HEK293 (cell line): Measurements from ENCODE around the gene PMAIP1.

ENCODE experiments used
- FEZF1 ChIP-seq: fragments of 450-650 bp; formaldehyde crosslinking; IDR thresholded peaks from 2 replicates; pipeline ENCODE4 v1.5.1; 2016; ENCODE audit warnings: missing biosample characterization, missing genetic modification characterization
- IKZF3 ChIP-seq: fragments of 450-650 bp; IDR thresholded peaks from 2 replicates; pipeline ENCODE4 v1.5.0; 2018; ENCODE audit warnings: missing biosample characterization, mild to moderate bottlenecking, missing genetic modification characterization, moderate library complexity
- KLF16 ChIP-seq: fragments of 450-650 bp; formaldehyde crosslinking; IDR thresholded peaks from 2 replicates; pipeline ENCODE4 v1.5.1; 2017; ENCODE audit warnings: missing biosample characterization, missing genetic modification characterization
- OSR2 ChIP-seq: fragments of 450-650 bp; formaldehyde crosslinking; IDR thresholded peaks from 2 replicates; pipeline ENCODE4 v1.5.1; 2016; ENCODE audit warnings: missing biosample characterization, missing genetic modification characterization
- OVOL3 ChIP-seq: fragments of 450-650 bp; formaldehyde crosslinking; IDR thresholded peaks from 2 replicates; pipeline ENCODE4 v1.5.1; 2016; ENCODE audit warnings: missing biosample characterization, missing genetic modification characterization
- ZBTB17 ChIP-seq: fragments of 450-650 bp; formaldehyde crosslinking; IDR thresholded peaks from 2 replicates; pipeline ENCODE4 v1.5.1; 2016; ENCODE audit warnings: missing biosample characterization, missing genetic modification characterization
- ZBTB44 ChIP-seq: fragments of 450-650 bp; IDR thresholded peaks from 2 replicates; pipeline ENCODE4 v1.5.1; 2018; ENCODE audit warnings: missing biosample characterization, mild to moderate bottlenecking, missing genetic modification characterization
- ZBTB8A ChIP-seq: fragments of 450-650 bp; formaldehyde crosslinking; IDR thresholded peaks from 2 replicates; pipeline ENCODE4 v1.5.1; 2016; ENCODE audit warnings: missing biosample characterization, missing genetic modification characterization
- ZIC2 ChIP-seq: fragments of 450-650 bp; formaldehyde crosslinking; IDR thresholded peaks from 2 replicates; pipeline ENCODE4 v1.5.1; 2016; ENCODE audit warnings: missing biosample characterization, missing genetic modification characterization
- ZNF138 ChIP-seq: fragments of 450-650 bp; formaldehyde crosslinking; IDR thresholded peaks from 2 replicates; pipeline ENCODE4 v1.5.1; 2016; ENCODE audit warnings: missing biosample characterization, missing genetic modification characterization, borderline replicate concordance
- ZNF155 ChIP-seq: fragments of 450-650 bp; formaldehyde crosslinking; IDR thresholded peaks from 2 replicates; pipeline ENCODE4 v1.5.1; 2016; ENCODE audit warnings: missing biosample characterization, missing genetic modification characterization
- ZNF157 ChIP-seq: fragments of 450-650 bp; formaldehyde crosslinking; IDR thresholded peaks from 2 replicates; pipeline ENCODE4 v1.5.1; 2016; ENCODE audit warnings: missing biosample characterization, missing genetic modification characterization
- ZNF16 ChIP-seq: fragments of 450-650 bp; formaldehyde crosslinking; IDR thresholded peaks from 2 replicates; pipeline ENCODE4 v1.5.1; 2016; ENCODE audit warnings: low read depth, missing biosample characterization, missing genetic modification characterization
- ZNF18 ChIP-seq: fragments of 450-650 bp; formaldehyde crosslinking; IDR thresholded peaks from 2 replicates; pipeline ENCODE4 v1.5.1; 2016; ENCODE audit warnings: missing biosample characterization, missing genetic modification characterization
- ZNF341 ChIP-seq: fragments of 450-650 bp; formaldehyde crosslinking; IDR thresholded peaks from 2 replicates; pipeline ENCODE4; 2016; ENCODE audit warnings: low read depth, missing biosample characterization, missing genetic modification characterization
- ZNF391 ChIP-seq: fragments of 450-650 bp; formaldehyde crosslinking; IDR thresholded peaks from 2 replicates; pipeline ENCODE4 v1.5.1; 2016; ENCODE audit warnings: low read depth, missing biosample characterization, missing genetic modification characterization, borderline replicate concordance
- ZNF398 ChIP-seq: fragments of 450-650 bp; formaldehyde crosslinking; IDR thresholded peaks from 2 replicates; pipeline ENCODE4 v1.5.1; 2017; ENCODE audit warnings: missing biosample characterization, missing genetic modification characterization
- ZNF416 ChIP-seq: fragments of 450-650 bp; formaldehyde crosslinking; IDR thresholded peaks from 2 replicates; pipeline ENCODE4 v1.5.1; 2016; ENCODE audit warnings: missing biosample characterization, missing genetic modification characterization
- ZNF449 ChIP-seq: fragments of 450-650 bp; formaldehyde crosslinking; IDR thresholded peaks from 2 replicates; pipeline ENCODE4 v1.5.1; 2017; ENCODE audit warnings: missing biosample characterization, mild to moderate bottlenecking, missing genetic modification characterization, moderate library complexity
- ZNF510 ChIP-seq: fragments of 450-650 bp; formaldehyde crosslinking; IDR thresholded peaks from 2 replicates; pipeline ENCODE4 v1.5.1; 2018; ENCODE audit warnings: mild to moderate bottlenecking, missing genetic modification characterization, missing biosample characterization; ENCODE audit not compliant: insufficient replicate concordance
- ZNF544 ChIP-seq: fragments of 450-650 bp; formaldehyde crosslinking; IDR thresholded peaks from 2 replicates; pipeline ENCODE4 v1.5.0; 2017; ENCODE audit warnings: missing biosample characterization, missing genetic modification characterization
- ZNF610 ChIP-seq: fragments of 450-650 bp; formaldehyde crosslinking; IDR thresholded peaks from 2 replicates; pipeline ENCODE4 v1.5.1; 2016; ENCODE audit warnings: missing biosample characterization, missing genetic modification characterization, borderline replicate concordance
- ZNF791 ChIP-seq: fragments of 450-650 bp; formaldehyde crosslinking; IDR thresholded peaks from 2 replicates; pipeline ENCODE4 v1.5.1; 2016; ENCODE audit warnings: missing biosample characterization, missing genetic modification characterization
- ZXDB ChIP-seq: fragments of 450-650 bp; formaldehyde crosslinking; IDR thresholded peaks from 2 replicates; pipeline ENCODE4 v1.5.1; 2016; ENCODE audit warnings: missing biosample characterization, missing genetic modification characterization
- TF ChIP-seq, protein P1 (sequence below): fragments of 450-650 bp; formaldehyde crosslinking; IDR thresholded peaks from 2 replicates; pipeline ENCODE4 v1.5.1; 2016; ENCODE audit warnings: missing biosample characterization, missing genetic modification characterization
- TF ChIP-seq, protein P2 (sequence below): fragments of 450-650 bp; formaldehyde crosslinking; IDR thresholded peaks from 2 replicates; pipeline ENCODE4 v1.5.1; 2017; ENCODE audit warnings: missing biosample characterization, missing genetic modification characterization
- TF ChIP-seq, protein P3 (sequence below): fragments of 450-650 bp; formaldehyde crosslinking; IDR thresholded peaks from 2 replicates; pipeline ENCODE4 v1.5.1; 2017; ENCODE audit warnings: missing biosample characterization, missing genetic modification characterization

Gene PMAIP1

GRCh38 chr18:59905686-59906091 is 5.9 kb downstream of the PMAIP1 start (continued):
- TF ChIP-seq, protein P1, sequence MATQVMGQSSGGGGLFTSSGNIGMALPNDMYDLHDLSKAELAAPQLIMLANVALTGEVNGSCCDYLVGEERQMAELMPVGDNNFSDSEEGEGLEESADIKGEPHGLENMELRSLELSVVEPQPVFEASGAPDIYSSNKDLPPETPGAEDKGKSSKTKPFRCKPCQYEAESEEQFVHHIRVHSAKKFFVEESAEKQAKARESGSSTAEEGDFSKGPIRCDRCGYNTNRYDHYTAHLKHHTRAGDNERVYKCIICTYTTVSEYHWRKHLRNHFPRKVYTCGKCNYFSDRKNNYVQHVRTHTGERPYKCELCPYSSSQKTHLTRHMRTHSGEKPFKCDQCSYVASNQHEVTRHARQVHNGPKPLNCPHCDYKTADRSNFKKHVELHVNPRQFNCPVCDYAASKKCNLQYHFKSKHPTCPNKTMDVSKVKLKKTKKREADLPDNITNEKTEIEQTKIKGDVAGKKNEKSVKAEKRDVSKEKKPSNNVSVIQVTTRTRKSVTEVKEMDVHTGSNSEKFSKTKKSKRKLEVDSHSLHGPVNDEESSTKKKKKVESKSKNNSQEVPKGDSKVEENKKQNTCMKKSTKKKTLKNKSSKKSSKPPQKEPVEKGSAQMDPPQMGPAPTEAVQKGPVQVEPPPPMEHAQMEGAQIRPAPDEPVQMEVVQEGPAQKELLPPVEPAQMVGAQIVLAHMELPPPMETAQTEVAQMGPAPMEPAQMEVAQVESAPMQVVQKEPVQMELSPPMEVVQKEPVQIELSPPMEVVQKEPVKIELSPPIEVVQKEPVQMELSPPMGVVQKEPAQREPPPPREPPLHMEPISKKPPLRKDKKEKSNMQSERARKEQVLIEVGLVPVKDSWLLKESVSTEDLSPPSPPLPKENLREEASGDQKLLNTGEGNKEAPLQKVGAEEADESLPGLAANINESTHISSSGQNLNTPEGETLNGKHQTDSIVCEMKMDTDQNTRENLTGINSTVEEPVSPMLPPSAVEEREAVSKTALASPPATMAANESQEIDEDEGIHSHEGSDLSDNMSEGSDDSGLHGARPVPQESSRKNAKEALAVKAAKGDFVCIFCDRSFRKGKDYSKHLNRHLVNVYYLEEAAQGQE (tag by site-specific recombination): no peak
- TF ChIP-seq ZBTB8A (tag by site-specific recombination) (no peak), ZNF416 (tag by site-specific recombination) (no peak), ZXDB (tag by site-specific recombination) (0 out of 2 replicates have a peak, but pooled peaks have one; percentile 9), ZNF138 (tag by site-specific recombination) (no peak), ZNF398 (no peak), IKZF3 (tag by site-specific recombination) (peak; percentile 60), ZNF449 (tag by site-specific recombination) (no peak), ZNF16 (tag by site-specific recombination) (no peak), ZIC2 (tag by site-specific recombination) (no peak), ZNF157 (no peak), KLF16 (tag by site-specific recombination) (no peak), ZNF18 (tag by site-specific recombination) (no peak), ZNF155 (tag by site-specific recombination) (no peak), OVOL3 (tag by site-specific recombination) (no peak), ZNF391 (tag by site-specific recombination) (no peak), FEZF1 (tag by site-specific recombination) (no peak), ZBTB17 (tag by site-specific recombination) (no peak), ZNF544 (tag by site-specific recombination) (no peak), ZBTB44 (no peak), OSR2 (tag by site-specific recombination) (no peak), ZNF510 (tag by site-specific recombination) (no peak), ZNF341 (tag by site-specific recombination) (no peak), ZNF610 (tag by site-specific recombination) (no peak), ZNF791 (no peak)
- TF ChIP-seq, protein P2, sequence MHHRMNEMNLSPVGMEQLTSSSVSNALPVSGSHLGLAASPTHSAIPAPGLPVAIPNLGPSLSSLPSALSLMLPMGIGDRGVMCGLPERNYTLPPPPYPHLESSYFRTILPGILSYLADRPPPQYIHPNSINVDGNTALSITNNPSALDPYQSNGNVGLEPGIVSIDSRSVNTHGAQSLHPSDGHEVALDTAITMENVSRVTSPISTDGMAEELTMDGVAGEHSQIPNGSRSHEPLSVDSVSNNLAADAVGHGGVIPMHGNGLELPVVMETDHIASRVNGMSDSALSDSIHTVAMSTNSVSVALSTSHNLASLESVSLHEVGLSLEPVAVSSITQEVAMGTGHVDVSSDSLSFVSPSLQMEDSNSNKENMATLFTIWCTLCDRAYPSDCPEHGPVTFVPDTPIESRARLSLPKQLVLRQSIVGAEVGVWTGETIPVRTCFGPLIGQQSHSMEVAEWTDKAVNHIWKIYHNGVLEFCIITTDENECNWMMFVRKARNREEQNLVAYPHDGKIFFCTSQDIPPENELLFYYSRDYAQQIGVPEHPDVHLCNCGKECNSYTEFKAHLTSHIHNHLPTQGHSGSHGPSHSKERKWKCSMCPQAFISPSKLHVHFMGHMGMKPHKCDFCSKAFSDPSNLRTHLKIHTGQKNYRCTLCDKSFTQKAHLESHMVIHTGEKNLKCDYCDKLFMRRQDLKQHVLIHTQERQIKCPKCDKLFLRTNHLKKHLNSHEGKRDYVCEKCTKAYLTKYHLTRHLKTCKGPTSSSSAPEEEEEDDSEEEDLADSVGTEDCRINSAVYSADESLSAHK (tag by site-specific recombination): peak; percentile 70
- TF ChIP-seq, protein P3, sequence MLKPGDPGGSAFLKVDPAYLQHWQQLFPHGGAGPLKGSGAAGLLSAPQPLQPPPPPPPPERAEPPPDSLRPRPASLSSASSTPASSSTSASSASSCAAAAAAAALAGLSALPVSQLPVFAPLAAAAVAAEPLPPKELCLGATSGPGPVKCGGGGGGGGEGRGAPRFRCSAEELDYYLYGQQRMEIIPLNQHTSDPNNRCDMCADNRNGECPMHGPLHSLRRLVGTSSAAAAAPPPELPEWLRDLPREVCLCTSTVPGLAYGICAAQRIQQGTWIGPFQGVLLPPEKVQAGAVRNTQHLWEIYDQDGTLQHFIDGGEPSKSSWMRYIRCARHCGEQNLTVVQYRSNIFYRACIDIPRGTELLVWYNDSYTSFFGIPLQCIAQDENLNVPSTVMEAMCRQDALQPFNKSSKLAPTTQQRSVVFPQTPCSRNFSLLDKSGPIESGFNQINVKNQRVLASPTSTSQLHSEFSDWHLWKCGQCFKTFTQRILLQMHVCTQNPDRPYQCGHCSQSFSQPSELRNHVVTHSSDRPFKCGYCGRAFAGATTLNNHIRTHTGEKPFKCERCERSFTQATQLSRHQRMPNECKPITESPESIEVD (tag by site-specific recombination): peak; percentile 64; the same call in 1 of the 2 replicates
